Epithelial cell of proximal tubule (primary cell): ENCODE measurements around the gene ADAMTS16. TPM values are rescaled to one million over a fixed set of nuclear protein-coding genes. Genes with fewer than 3 reads are reported as not detected.

ENCODE experiments used
- DNase-seq: peaks from one replicate; pipeline ENCODE4 v3.0.0-alpha.2; 2011; ENCODE audit warnings: low read depth
- H3K4me3 ChIP-seq: 2 replicates; pipeline ENCODE4 v1.5.1; 2011; ENCODE audit warnings: low read depth, mild to moderate bottlenecking, low read length
- CTCF ChIP-seq: conservative IDR thresholded peaks from 2 replicates; pipeline ENCODE4 v1.5.1; 2012; ENCODE audit warnings: low read depth, mild to moderate bottlenecking, low read length
- total RNA-seq: library from RNA; depleted of rRNA; stranded (reverse); fragments of >200 nt; gene quantifications from 2 replicates; pipeline ENCODE4 v1.2.3, GENCODE V29; 2015

The ADAMTS16 gene
- total RNA-seq, 1 donor from 2014 or later = under 0.01 TPM

- DNase-seq = no peak
- H3K4me3 ChIP-seq = no peak overlapping the region
- no peak for TF ChIP-seq CTCF
Measured at GRCh38 chr5:5275211-5275610, 135.1 kb downstream of the ADAMTS16 start.

- H3K4me3 ChIP-seq = no peak overlapping the region
- TF ChIP-seq CTCF = no peak
- DNase-seq = no peak
Measured at GRCh38 chr5:5276430-5276829, 136.3 kb downstream of the ADAMTS16 start.

- no peak for TF ChIP-seq CTCF
- DNase-seq = no peak
- no peak overlapping the region for H3K4me3 ChIP-seq
Measured at GRCh38 chr5:5276951-5277517, 136.9 kb downstream of the ADAMTS16 start.

- no peak overlapping the region for H3K4me3 ChIP-seq
- no peak for DNase-seq
- TF ChIP-seq CTCF = no peak
Measured at GRCh38 chr5:5278201-5278814, 138.2 kb downstream of the ADAMTS16 start.

GRCh38 chr5:5278815-5279381 is 138.8 kb downstream of the ADAMTS16 start:
- DNase-seq = no peak
- TF ChIP-seq CTCF = no peak
- H3K4me3 ChIP-seq = no peak overlapping the region

GRCh38 chr5:5285906-5286305 is 145.8 kb downstream of the ADAMTS16 start:
- no peak for TF ChIP-seq CTCF
- no peak for DNase-seq
- H3K4me3 ChIP-seq = no peak overlapping the region

GRCh38 chr5:5287419-5287818 is 147.3 kb downstream of the ADAMTS16 start:
- H3K4me3 ChIP-seq = no peak overlapping the region
- no peak for DNase-seq
- no peak for TF ChIP-seq CTCF
